ENCODE results near the gene C13orf46. TPM values are rescaled to one million over a fixed set of nuclear protein-coding genes. Genes with fewer than 3 reads are reported as not detected.

The C13orf46 gene
- total and polyA plus RNA-seq, 2 experiments from 2014 or later = 1.7 TPM; not detected in 1

GRCh38 chr13:113945857-113946408 is 27.9 kb downstream of the C13orf46 start:
- WGBS, 2 experiments (ENCODE audit: low coverage in 1 of 2, low lambda C conversion rate in 2 of 2, missing lambda C conversion rate in 2 of 2) = 90 to 91% methylated on average over 26 of the region's 26 CpGs
- no peaks in the 10 kb centered on the region for H3K9me2 ChIP-seq (ENCODE audit: insufficient read depth)
- no peaks in the 10 kb centered on the region for H3F3A ChIP-seq (ENCODE audit: insufficient read depth)
- H3K9ac ChIP-seq = no peak overlapping the region
- no peak overlapping the region for H3K4me3 ChIP-seq
- H3K27ac ChIP-seq = no peak overlapping the region
- H3K4me2 ChIP-seq (ENCODE audit: unreplicated experiment) = no peak overlapping the region
- H3K4me1 ChIP-seq (ENCODE audit: insufficient read depth) = no peaks in the 10 kb centered on the region
- in situ Hi-C loops (cut with MboI) = no loop called here
- DNase-seq = no peak
- H3K36me3 ChIP-seq (ENCODE audit: low read depth) = no peaks in the 10 kb centered on the region
- no peaks in the 10 kb centered on the region for H3K9me3 ChIP-seq (ENCODE audit: low read depth)
- H3K27me3 ChIP-seq (replicated peaks; ENCODE audit: insufficient read depth) = no peaks in the 10 kb centered on the region
- no peaks in the 10 kb centered on the region for H4K20me1 ChIP-seq (ENCODE audit: insufficient read depth)
- no peak overlapping the region for H2AFZ ChIP-seq
- no peak for TF ChIP-seq EZH2phosphoT487 (IDR thresholded peaks at IDR 0.05; ENCODE audit: insufficient read depth, low read depth)
- TF ChIP-seq EZH2 (IDR thresholded peaks at IDR 0.05; ENCODE audit: insufficient read depth, poor library complexity, severe bottlenecking) = no peak
- H3K79me2 ChIP-seq (ENCODE audit: insufficient read depth) = no peaks in the 10 kb centered on the region

- DNase-seq = no peak
- TF ChIP-seq EZH2phosphoT487 (IDR thresholded peaks at IDR 0.05; ENCODE audit: insufficient read depth, low read depth) (no peak), EZH2 (IDR thresholded peaks at IDR 0.05; ENCODE audit: insufficient read depth, poor library complexity, severe bottlenecking) (no peak)
- no peaks in the 10 kb centered on the region for H3K36me3 ChIP-seq (ENCODE audit: low read depth)
- no peak overlapping the region for H3K9ac ChIP-seq
- no peak overlapping the region for H2AFZ ChIP-seq
- no peaks in the 10 kb centered on the region for H3F3A ChIP-seq (ENCODE audit: insufficient read depth)
- no peak overlapping the region for H3K27ac ChIP-seq
- no peak overlapping the region for H3K4me2 ChIP-seq (ENCODE audit: unreplicated experiment)
- no peaks in the 10 kb centered on the region for H3K9me2 ChIP-seq (ENCODE audit: insufficient read depth)
- H3K4me3 ChIP-seq = no peak overlapping the region
- no peaks in the 10 kb centered on the region for H4K20me1 ChIP-seq (ENCODE audit: insufficient read depth)
- 93 to 94% methylated on average over 19 of the region's 19 CpGs for WGBS, 2 experiments (ENCODE audit: low coverage in 1 of 2, low lambda C conversion rate in 2 of 2, missing lambda C conversion rate in 2 of 2)
- no peaks in the 10 kb centered on the region for H3K79me2 ChIP-seq (ENCODE audit: insufficient read depth)
- H3K27me3 ChIP-seq (replicated peaks; ENCODE audit: insufficient read depth) = no peaks in the 10 kb centered on the region
- H3K9me3 ChIP-seq (ENCODE audit: low read depth) = no peaks in the 10 kb centered on the region
- H3K4me1 ChIP-seq (ENCODE audit: insufficient read depth) = no peaks in the 10 kb centered on the region
- in situ Hi-C loops (cut with MboI) = no loop called here
These were observed 29.9 kb downstream of the C13orf46 start for GRCh38 chr13:113943821-113944565.

GRCh38 chr13:113942591-113943103 is 31.2 kb downstream of the C13orf46 start:
- Histone ChIP-seq H3K36me3 (ENCODE audit: low read depth) (no peaks in the 10 kb centered on the region), H3K4me3 (no peak overlapping the region), H3K79me2 (ENCODE audit: insufficient read depth) (no peaks in the 10 kb centered on the region), H3K4me2 (ENCODE audit: unreplicated experiment) (no peak overlapping the region), H4K20me1 (ENCODE audit: insufficient read depth) (no peaks in the 10 kb centered on the region), H2AFZ (no peak overlapping the region), H3K27me3 (replicated peaks; ENCODE audit: insufficient read depth) (no peaks in the 10 kb centered on the region), H3F3A (ENCODE audit: insufficient read depth) (no peaks in the 10 kb centered on the region), H3K9ac (no peak overlapping the region), H3K4me1 (ENCODE audit: insufficient read depth) (no peaks in the 10 kb centered on the region), H3K27ac (no peak overlapping the region), H3K9me2 (ENCODE audit: insufficient read depth) (no peaks in the 10 kb centered on the region), H3K9me3 (ENCODE audit: low read depth) (no peaks in the 10 kb centered on the region)
- TF ChIP-seq EZH2 (IDR thresholded peaks at IDR 0.05; ENCODE audit: insufficient read depth, poor library complexity, severe bottlenecking) = no peak
- in situ Hi-C loops (cut with MboI) = no loop called here
- no peak for DNase-seq
- WGBS, 2 experiments (ENCODE audit: low coverage in 1 of 2, low lambda C conversion rate in 2 of 2, missing lambda C conversion rate in 2 of 2) = 92 to 93% methylated on average over 23 of the region's 23 CpGs

GRCh38 chr13:113941571-113942191 is 32.2 kb downstream of the C13orf46 start:
- Histone ChIP-seq H3K36me3 (ENCODE audit: low read depth) (no peaks in the 10 kb centered on the region), H3K4me2 (ENCODE audit: unreplicated experiment) (no peak overlapping the region), H3K4me1 (ENCODE audit: insufficient read depth) (no peaks in the 10 kb centered on the region), H3K27me3 (replicated peaks; ENCODE audit: insufficient read depth) (no peaks in the 10 kb centered on the region), H3K27ac (no peak overlapping the region), H3K79me2 (ENCODE audit: insufficient read depth) (no peaks in the 10 kb centered on the region), H3K9ac (no peak overlapping the region), H3K4me3 (no peak overlapping the region), H2AFZ (no peak overlapping the region), H3K9me3 (ENCODE audit: low read depth) (no peaks in the 10 kb centered on the region), H3F3A (ENCODE audit: insufficient read depth) (no peaks in the 10 kb centered on the region), H4K20me1 (ENCODE audit: insufficient read depth) (no peaks in the 10 kb centered on the region), H3K9me2 (ENCODE audit: insufficient read depth) (no peaks in the 10 kb centered on the region)
- in situ Hi-C loops (cut with MboI) = no loop called here
- 88 to 89% methylated on average over 14 of the region's 16 CpGs for WGBS, 2 experiments (ENCODE audit: low coverage in 1 of 2, low lambda C conversion rate in 2 of 2, missing lambda C conversion rate in 2 of 2)
- DNase-seq = no peak
- TF ChIP-seq EZH2phosphoT487 (IDR thresholded peaks at IDR 0.05; ENCODE audit: insufficient read depth, low read depth) (no peak), EZH2 (IDR thresholded peaks at IDR 0.05; ENCODE audit: insufficient read depth, poor library complexity, severe bottlenecking) (no peak)
